ENCODE results near the gene FMNL2.
A peak's percentile ranks its signal among the peaks of the same experiment; 100 is the strongest.

The FMNL2 gene

GRCh38 chr2:152396763-152397162 is 61.8 kb downstream of the FMNL2 start (continued):
- TF ChIP-seq PRDM2 (tag by site-specific recombination; IDR thresholded peaks at IDR 0.05; ENCODE audit: borderline replicate concordance): no peak
- no peak for TF ChIP-seq ZNF184 (tag by site-specific recombination; IDR thresholded peaks at IDR 0.05)
- TF ChIP-seq ZNF175 (tag by site-specific recombination; IDR thresholded peaks at IDR 0.05): no peak
- TF ChIP-seq ZNF266 (tag by site-specific recombination; IDR thresholded peaks at IDR 0.05; ENCODE audit: low read depth): no peak
- TF ChIP-seq ZNF837 (tag by site-specific recombination; IDR thresholded peaks at IDR 0.05): no peak
- TF ChIP-seq GLI2 (tag by site-specific recombination; IDR thresholded peaks at IDR 0.05; ENCODE audit: borderline replicate concordance, low read depth): no peak
- TF ChIP-seq ZNF529 (tag by site-specific recombination; IDR thresholded peaks at IDR 0.05; ENCODE audit: insufficient replicate concordance): no peak
- no peak for TF ChIP-seq ZNF585B (tag by site-specific recombination; IDR thresholded peaks at IDR 0.05)

- TF ChIP-seq ZNF600 (tag by site-specific recombination; IDR thresholded peaks at IDR 0.05): 0 out of 2 replicates have a peak, but pooled peaks have one; percentile 34
- no peak for TF ChIP-seq REST (tag by site-specific recombination; IDR thresholded peaks at IDR 0.05)
- TF ChIP-seq ZNF157 (tag by site-specific recombination; IDR thresholded peaks at IDR 0.05): no peak
- Histone ChIP-seq H3K4me1 (ENCODE audit: control insufficient read depth, insufficient read depth, low read length) (peaks cover 18% of the 10 kb centered on the region), H3K9me3 (ENCODE audit: control insufficient read depth, insufficient read depth, low read depth, low read length) (no peaks in the 10 kb centered on the region), H3K27ac (ENCODE audit: extremely low read depth, low read depth, low read length) (no peak overlapping the region), H3K4me3 (ENCODE audit: low read depth, low read length) (no peak overlapping the region), H3K36me3 (ENCODE audit: control insufficient read depth in 2 of 2, insufficient read depth in 1 of 2, low read length in 2 of 2) (no peaks in the 10 kb centered on the region)
- ChIA-PET POLR2A (no interaction called here), CTCF (interaction anchor here (0.6 kb wide), 1 partner anchor 16 kb away, joined by 3 read pairs; no protein-coding TSS in a partner anchor)
Observed at GRCh38 chr2:152399003-152399402, 64.0 kb downstream of the FMNL2 start.

- H3K9me3 ChIP-seq (ENCODE audit: control insufficient read depth, insufficient read depth, low read depth, low read length): no peaks in the 10 kb centered on the region
- H3K4me1 ChIP-seq (ENCODE audit: control insufficient read depth, insufficient read depth, low read length): peaks cover 21% of the 10 kb centered on the region
- ChIA-PET CTCF (no interaction called here), POLR2A (no interaction called here)
- TF ChIP-seq ZNF174 (tag by site-specific recombination; IDR thresholded peaks at IDR 0.05) (no peak), OSR2 (tag by site-specific recombination; IDR thresholded peaks at IDR 0.05) (no peak), OVOL3 (tag by site-specific recombination; IDR thresholded peaks at IDR 0.05) (no peak), ZBTB7A (tag by site-specific recombination; IDR thresholded peaks at IDR 0.05; ENCODE audit: low read depth) (no peak), ZNF776 (tag by site-specific recombination; IDR thresholded peaks at IDR 0.05; ENCODE audit: borderline replicate concordance) (no peak), ZNF274 (IDR thresholded peaks at IDR 0.05; ENCODE audit: low read length) (no peak), ZNF274 (tag by site-specific recombination; IDR thresholded peaks at IDR 0.05; ENCODE audit: borderline replicate concordance) (no peak), EGR2 (tag by site-specific recombination; IDR thresholded peaks at IDR 0.05; ENCODE audit: low read depth) (no peak), ZNF654 (tag by site-specific recombination; IDR thresholded peaks at IDR 0.05; ENCODE audit: low read depth) (no peak), ZBTB21 (tag by site-specific recombination; IDR thresholded peaks at IDR 0.05) (no peak), BCL11A (tag by site-specific recombination; IDR thresholded peaks at IDR 0.05; ENCODE audit: low read depth) (no peak), SETDB1 (IDR thresholded peaks at IDR 0.05; ENCODE audit: insufficient read length, low read length) (no peak), ZNF202 (tag by site-specific recombination; IDR thresholded peaks at IDR 0.05; ENCODE audit: borderline replicate concordance) (no peak), KLF7 (tag by site-specific recombination; IDR thresholded peaks at IDR 0.05; ENCODE audit: borderline replicate concordance) (no peak), ZNF302 (tag by site-specific recombination; IDR thresholded peaks at IDR 0.05; ENCODE audit: low read depth) (no peak)
- no peak overlapping the region for H3K4me3 ChIP-seq (ENCODE audit: low read depth, low read length)
- H3K27ac ChIP-seq (ENCODE audit: extremely low read depth, low read depth, low read length): no peak overlapping the region
- H3K36me3 ChIP-seq (ENCODE audit: control insufficient read depth in 2 of 2, insufficient read depth in 1 of 2, low read length in 2 of 2): no peaks in the 10 kb centered on the region
Observed at GRCh38 chr2:152400607-152401214, 65.7 kb downstream of the FMNL2 start.

All from HEK293 (cell line).